AG09319 (cell line): ENCODE measurements around the gene ADAMTS5.

Experiments
- DNase-seq: peaks from one replicate; pipeline ENCODE4 v3.0.0-alpha.2; 2010; ENCODE audit warnings: low read depth; ENCODE audit errors: extremely low read depth
- CTCF ChIP-seq: IDR thresholded peaks from 2 replicates; pipeline ENCODE4 v1.5.1; 2011; ENCODE audit warnings: low read depth, mild to moderate bottlenecking, inconsistent platforms, low read length, moderate library complexity

The ADAMTS5 gene

GRCh38 chr21:26967062-26967913 lies at the start of gene ADAMTS5:
TSS of gene ADAMTS5 (minus strand) at chr21:26967088. CDS start at chr21:26966391, 697 bp downstream.
- TF ChIP-seq CTCF: no peak
- DNase-seq: peak; percentile 45

GRCh38 chr21:27001526-27001925 lies 34.6 kb upstream of the ADAMTS5 start:
- no peak for DNase-seq
- no peak for TF ChIP-seq CTCF

- TF ChIP-seq CTCF: no peak
- no peak for DNase-seq
These were observed 16.7 kb upstream of the ADAMTS5 start for GRCh38 chr21:26983576-26983975.

- DNase-seq: no peak
- no peak for TF ChIP-seq CTCF
These were observed 15.9 kb upstream of the ADAMTS5 start for GRCh38 chr21:26982767-26983166.

GRCh38 chr21:26977746-26978145 lies 10.9 kb upstream of the ADAMTS5 start:
- no peak for TF ChIP-seq CTCF
- DNase-seq: no peak

GRCh38 chr21:26973226-26973625 lies 6.3 kb upstream of the ADAMTS5 start:
- TF ChIP-seq CTCF: no peak
- no peak for DNase-seq

- TF ChIP-seq CTCF: no peak
- DNase-seq: no peak
These were observed 5.3 kb upstream of the ADAMTS5 start for GRCh38 chr21:26972192-26972591.
